IMR-90 (cell line): ENCODE measurements around the gene MAPKAP1. TPM values are rescaled to one million over a fixed set of nuclear protein-coding genes. Genes with fewer than 3 reads are reported as not detected.

Experiments
- ATAC-seq: fragments of 200-7000 bp; cut with Tn5 transposase; 2 replicates; pipeline ENCODE4 v1.9.1; 2020; ENCODE audit warnings: low read depth, mild to moderate bottlenecking, moderate library complexity
- BruUV-seq: library from RNA; stranded (reverse); fragments of 400-500 nt; replicated peaks from 2 replicates; lab custom pipeline; 2021; lab: Mats Ljungman, UMichigan
- CTCF ChIA-PET: fragments of 300-600 bp; formaldehyde crosslinking; extraction: SDS; loops from one replicate; lab custom pipeline; 2021; ENCODE audit warnings: antibody characterized with exemption; lab: Yijun Ruan, JAX
- POLR2A ChIA-PET: fragments of 300-600 bp; sonication (Branson Sonifier 250); formaldehyde crosslinking; loops from one replicate; lab custom pipeline; 2022; ENCODE audit warnings: antibody characterized with exemption; ENCODE audit not compliant: unreplicated experiment; lab: Charles Lee
- DNase-seq: peaks from one replicate; pipeline ENCODE4 v3.0.0; 2013
- H2AFZ ChIP-seq: replicated peaks from 2 replicates; pipeline ENCODE3; 2013; ENCODE audit warnings: low read length, mild to moderate bottlenecking; ENCODE audit not compliant: poor library complexity
- H2AK5ac ChIP-seq: 2 replicates; pipeline ENCODE4 v1.6.1; 2013; ENCODE audit warnings: low read depth, low read length, inconsistent platforms
- H2AK9ac ChIP-seq: replicated peaks from 2 replicates; pipeline ENCODE3; 2013; ENCODE audit warnings: mild to moderate bottlenecking, low read depth, low read length, moderate library complexity; ENCODE audit not compliant: poor library complexity
- H2BK120ac ChIP-seq: 2 replicates; pipeline ENCODE4 v1.6.1; 2013; ENCODE audit warnings: low read depth, low read length, inconsistent platforms
- H2BK15ac ChIP-seq: 3 replicates; pipeline ENCODE4 v1.6.1; 2013; ENCODE audit warnings: low read depth, low read length, inconsistent platforms
- H2BK20ac ChIP-seq: 2 replicates; pipeline ENCODE4 v1.6.1; 2013; ENCODE audit warnings: low read depth, mild to moderate bottlenecking, inconsistent platforms, low read length, moderate library complexity
- H2BK5ac ChIP-seq: 2 replicates; pipeline ENCODE4 v1.6.1; 2013; ENCODE audit warnings: mild to moderate bottlenecking, low read depth, low read length, inconsistent platforms; ENCODE audit not compliant: poor library complexity, severe bottlenecking
- H3K14ac ChIP-seq: replicated peaks from 2 replicates; pipeline ENCODE4 v1.6.1; 2013; ENCODE audit warnings: low read depth, low read length, inconsistent platforms
- H3K18ac ChIP-seq: 2 replicates; pipeline ENCODE4 v1.6.1; 2013; ENCODE audit warnings: low read depth, low read length, control low read depth
- H3K23ac ChIP-seq: 2 replicates; pipeline ENCODE4 v1.6.1; 2013; ENCODE audit warnings: low read depth, low read length, inconsistent platforms
- H3K27ac ChIP-seq: 2 replicates; pipeline ENCODE4 v1.5.1; 2013; ENCODE audit warnings: mild to moderate bottlenecking, control low read depth, low read length; ENCODE audit not compliant: insufficient read depth
- H3K27me3 ChIP-seq: 2 replicates; pipeline ENCODE4 v1.6.1; 2013; ENCODE audit warnings: low read length; ENCODE audit not compliant: control insufficient read depth, insufficient read depth
- H3K36me3 ChIP-seq: 2 replicates; pipeline ENCODE4 v1.6.1; 2013; ENCODE audit warnings: low read length, mixed read lengths; ENCODE audit not compliant: control insufficient read depth, insufficient read depth
- H3K4ac ChIP-seq: 2 replicates; pipeline ENCODE4 v1.6.1; 2013; ENCODE audit warnings: low read depth, low read length, inconsistent platforms
- H3K4me1 ChIP-seq: 2 replicates; pipeline ENCODE4 v1.6.1; 2013; ENCODE audit warnings: low read length, mixed read lengths; ENCODE audit not compliant: control insufficient read depth, insufficient read depth
- H3K4me2 ChIP-seq: 2 replicates; pipeline ENCODE4 v1.6.1; 2013; ENCODE audit warnings: low read depth, mild to moderate bottlenecking, control low read depth, low read length, moderate library complexity
- H3K4me3 ChIP-seq: 2 replicates; pipeline ENCODE4 v1.5.1; 2013; ENCODE audit warnings: low read depth, mild to moderate bottlenecking, control low read depth, low read length, moderate library complexity; ENCODE audit not compliant: insufficient read depth
- H3K56ac ChIP-seq: 2 replicates; pipeline ENCODE4 v1.6.1; 2013; ENCODE audit warnings: low read length, inconsistent platforms; ENCODE audit not compliant: insufficient read depth; ENCODE audit errors: extremely low read depth
- H3K79me1 ChIP-seq, 2 experiments: 2 replicates each; pipeline ENCODE4 v1.6.1; 2013; ENCODE audit warnings: low read length in 2 of 2, inconsistent platforms in 1 of 2, low read depth in 1 of 2
- H3K9ac ChIP-seq: 2 replicates; pipeline ENCODE4 v1.6.1; 2013; ENCODE audit warnings: low read depth, low read length, control low read depth
- H3K9me1 ChIP-seq: 2 replicates; pipeline ENCODE4 v1.6.1; 2013; ENCODE audit warnings: low read length, inconsistent platforms; ENCODE audit not compliant: insufficient read depth
- H3K9me3 ChIP-seq: 2 replicates; pipeline ENCODE4 v1.6.1; 2013; ENCODE audit warnings: low read length; ENCODE audit not compliant: control insufficient read depth, insufficient read depth
- H4K20me1 ChIP-seq: 2 replicates; pipeline ENCODE4 v1.6.1; 2013; ENCODE audit warnings: low read length, inconsistent platforms; ENCODE audit not compliant: insufficient read depth
- H4K5ac ChIP-seq: 2 replicates; pipeline ENCODE4 v1.6.1; 2013; ENCODE audit warnings: mild to moderate bottlenecking, low read depth, low read length, control low read depth
- H4K8ac ChIP-seq, 2 experiments: 2 replicates each; pipeline ENCODE4 v1.6.1; 2013; ENCODE audit warnings: low read depth in 2 of 2, low read length in 2 of 2, control low read depth in 1 of 2, inconsistent platforms in 1 of 2
- H4K91ac ChIP-seq: 2 replicates; pipeline ENCODE4 v1.6.1; 2013; ENCODE audit warnings: low read depth, low read length, inconsistent platforms; ENCODE audit not compliant: insufficient read depth
- CTCF ChIP-seq: conservative IDR thresholded peaks from 2 replicates; pipeline ENCODE4 v1.5.1; 2012; ENCODE audit warnings: mild to moderate bottlenecking, low read depth, low read length, improper control_type of control experiment
- MAZ ChIP-seq: IDR thresholded peaks from 2 replicates; pipeline ENCODE4 v1.6.1; 2012; ENCODE audit warnings: low read depth, mild to moderate bottlenecking, low read length, improper control_type of control experiment, moderate library complexity, borderline replicate concordance
- MXI1 ChIP-seq: IDR thresholded peaks from 2 replicates; pipeline ENCODE4 v1.6.1; 2012; ENCODE audit warnings: low read depth, mild to moderate bottlenecking, low read length, moderate library complexity, borderline replicate concordance
- NFE2L2 ChIP-seq: fragments of 150-350 bp; IDR thresholded peaks from 2 replicates; pipeline ENCODE4 v1.6.1; 2016; ENCODE audit warnings: low read depth, mild to moderate bottlenecking, low read length
- POLR2A ChIP-seq: IDR thresholded peaks from 2 replicates; pipeline ENCODE4 v1.6.1; 2012; ENCODE audit warnings: mild to moderate bottlenecking, low read depth, low read length
- RAD21 ChIP-seq: IDR thresholded peaks from 2 replicates; pipeline ENCODE4 v1.6.1; 2012; ENCODE audit warnings: low read length, improper control_type of control experiment
- whole genome bisulfite sequencing, 2 experiments: methylation state at CpG; one replicate each; pipeline versions ENCODE4 v1.1.5 to v1.1.7; 2013; ENCODE audit warnings: missing lambda C conversion rate in 2 of 2; ENCODE audit not compliant: insufficient read length in 1 of 2; ENCODE audit errors: extremely low coverage in 2 of 2; 5-methylcytosine and 5-hydroxymethylcytosine counted together
- dilution Hi-C: fragments of 300-500 bp; cut with HindIII; formaldehyde crosslinking; loops from one replicate; pipeline ENCODE4 v1.14.3; 2018; ENCODE audit warnings: low sequenced_read_pairs; ENCODE audit not compliant: unreplicated experiment
- in situ Hi-C: fragments of 300-500 bp; cut with MboI; formaldehyde crosslinking; loops from 3 replicates; pipeline ENCODE4 v1.14.3; 2019; ENCODE audit warnings: low sequenced_read_pairs, inconsistent platforms, mixed read lengths
- intact Hi-C: fragments of 100-400 bp; cut with micrococcal nuclease; formaldehyde crosslinking; loops from 2 replicates; pipeline ENCODE4 v1.10.0; 2022
- polyA plus RNA-seq, 3 experiments: library from polyadenylated mRNA; depleted of rRNA; stranded (reverse); fragments of >200 nt; gene quantifications; 2 replicates each; pipeline ENCODE4 v1.2.3, GENCODE V29; 2012; ENCODE audit warnings: low replicate concordance in 1 of 3
- total RNA-seq: library from RNA; depleted of rRNA; stranded (reverse); fragments of >200 nt; gene quantifications from 2 replicates; pipeline ENCODE4 v1.2.3, GENCODE V29; 2012
- TF ChIP-seq, protein P1 (sequence below): fragments of 150-350 bp; IDR thresholded peaks from 2 replicates; pipeline ENCODE4 v1.6.1; 2017; ENCODE audit warnings: mild to moderate bottlenecking, antibody characterized with exemption, low read length, low read depth
- TF ChIP-seq, protein P2 (sequence below): fragments of 150-350 bp; IDR thresholded peaks from 2 replicates; pipeline ENCODE4 v1.6.1; 2016; ENCODE audit warnings: low read depth, mild to moderate bottlenecking, low read length, moderate library complexity, borderline replicate concordance

Gene MAPKAP1
- total and polyA plus RNA-seq, 2 of the 4 experiments (the other 2 are of a cell fraction), result 87.2 to 158 TPM

DNA sequence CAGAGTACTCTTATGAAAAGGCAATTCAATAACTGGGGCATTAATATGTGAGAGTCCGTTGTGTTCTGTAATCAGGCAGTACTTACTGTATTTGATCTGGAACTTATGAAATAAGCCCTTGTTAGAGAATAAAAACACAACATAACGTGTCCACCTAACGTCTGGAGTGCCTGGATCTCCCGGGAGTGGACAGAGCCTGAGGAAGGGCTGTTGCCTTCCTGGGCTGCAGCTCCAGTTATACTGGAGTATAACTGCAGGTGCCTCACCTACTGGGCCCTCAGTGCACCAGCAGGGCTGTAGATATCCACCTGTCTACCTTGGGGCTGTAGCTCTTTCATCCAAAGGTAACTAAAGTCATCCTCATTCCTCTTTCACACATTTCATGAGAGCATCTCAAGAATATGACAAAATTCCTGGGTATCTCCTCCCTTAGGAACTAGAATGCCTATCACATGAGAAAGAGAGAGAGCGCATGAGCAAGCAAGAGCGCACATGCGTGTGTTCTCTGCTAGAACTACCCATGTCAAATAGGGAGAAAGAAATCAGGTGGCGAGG lies 245.3 kb downstream of the MAPKAP1 start (continued):
- TF ChIP-seq, protein P1, sequence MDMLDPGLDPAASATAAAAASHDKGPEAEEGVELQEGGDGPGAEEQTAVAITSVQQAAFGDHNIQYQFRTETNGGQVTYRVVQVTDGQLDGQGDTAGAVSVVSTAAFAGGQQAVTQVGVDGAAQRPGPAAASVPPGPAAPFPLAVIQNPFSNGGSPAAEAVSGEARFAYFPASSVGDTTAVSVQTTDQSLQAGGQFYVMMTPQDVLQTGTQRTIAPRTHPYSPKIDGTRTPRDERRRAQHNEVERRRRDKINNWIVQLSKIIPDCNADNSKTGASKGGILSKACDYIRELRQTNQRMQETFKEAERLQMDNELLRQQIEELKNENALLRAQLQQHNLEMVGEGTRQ, result no peak

DNA sequence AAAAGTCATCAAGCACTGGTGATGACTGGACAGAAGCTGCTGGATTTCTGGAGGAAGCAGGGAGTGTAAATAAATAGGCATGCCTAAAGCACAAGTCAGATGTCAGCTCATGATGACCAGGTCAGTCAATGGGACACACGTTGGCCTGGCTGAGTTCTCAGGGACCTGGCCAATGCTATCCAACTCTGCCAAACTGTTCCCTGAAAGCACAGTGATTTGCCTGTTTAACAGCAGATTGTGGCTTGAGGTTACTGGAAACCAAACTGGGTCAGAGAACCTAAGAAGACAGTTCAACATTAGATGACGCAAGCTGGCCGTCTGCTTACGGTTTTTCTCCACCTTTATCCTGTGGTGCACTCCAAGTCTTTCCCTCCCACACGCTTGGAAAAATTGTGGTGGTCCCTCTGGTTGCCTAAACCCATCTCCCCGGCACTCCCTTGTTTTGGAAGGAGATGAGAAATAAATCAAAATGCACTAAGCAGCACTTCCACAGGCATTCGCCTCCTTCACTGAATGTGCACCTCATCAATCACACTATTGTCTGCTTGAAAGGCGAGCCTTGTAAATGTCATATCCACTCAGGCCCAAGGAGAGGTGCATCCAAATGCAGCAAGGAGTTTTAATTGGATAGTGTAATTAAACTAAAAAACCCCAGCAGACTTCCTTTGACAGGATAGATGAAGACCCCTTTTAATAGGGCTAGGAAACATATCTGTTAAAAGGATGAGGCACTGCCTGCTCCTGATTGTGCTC lies 245.9 kb downstream of the MAPKAP1 start:
- Histone ChIP-seq H2BK20ac (peak overlapping the region; percentile 78), H3K23ac (peak overlapping the region; percentile 20; the same call in 1 of the 2 replicates), H3K79me1 (peaks cover 3 to 27% of the 10 kb centered on the region in 2 experiments; a peak in 2 of 4 replicates), H2AFZ (peak overlapping the region; percentile 56), H4K91ac (peak overlapping the region; percentile 45), H2BK5ac (peak overlapping the region; percentile 99), H3K4ac (peak overlapping the region; percentile 67), H3K18ac (peak overlapping the region; percentile 38; the same call in 1 of the 2 replicates), H4K20me1 (peaks cover 19% of the 10 kb centered on the region), H2AK5ac (peak overlapping the region; percentile 65), H3K4me2 (peak overlapping the region; percentile 64; the same call in 1 of the 2 replicates), H4K5ac (peak overlapping the region; percentile 5; the same call in 1 of the 2 replicates), H3K27ac (peak overlapping the region; percentile 21), H3K4me3 (no peak overlapping the region), H2BK120ac (peak overlapping the region; percentile 64), H3K36me3 (peaks cover 2% of the 10 kb centered on the region; the same call in 1 of the 2 replicates), H3K9me3 (peaks cover 6% of the 10 kb centered on the region), H3K27me3 (no peaks in the 10 kb centered on the region), H3K9ac (no peak overlapping the region), H3K4me1 (peaks cover 15% of the 10 kb centered on the region), H3K14ac (peak overlapping the region; percentile 64), H3K9me1 (peaks cover 26% of the 10 kb centered on the region), H4K8ac (peak overlapping the region in 1 of 2 experiments; percentile 63; a peak in 1 of 4 replicates), H3K56ac (no peak overlapping the region), H2AK9ac (peak overlapping the region; percentile 39), H2BK15ac (peak overlapping the region; percentile 51; the same call in 1 of the 3 replicates)
- intact Hi-C loops (loop anchor here (5.0 kb wide), 1 partner anchor 86 kb away; no protein-coding TSS in a partner anchor), dilution Hi-C loops (no loop called here), in situ Hi-C loops (no loop called here)
- ATAC-seq (peak; percentile 89), DNase-seq (peak; percentile 93)
- CTCF ChIA-PET, result no interaction called here
- BruUV-seq, result no TSS peak
- no CpG with 5 or more reads among the region's 8 CpGs for WGBS, 2 experiments
- POLR2A ChIA-PET, result no interaction called here
- TF ChIP-seq MAZ (no peak), POLR2A (no peak), CTCF (no peak), NFE2L2 (peak; percentile 80), RAD21 (no peak), MXI1 (peak; percentile 25; the same call in 1 of the 2 replicates)
- TF ChIP-seq, protein P1, result no peak
- TF ChIP-seq, protein P2, sequence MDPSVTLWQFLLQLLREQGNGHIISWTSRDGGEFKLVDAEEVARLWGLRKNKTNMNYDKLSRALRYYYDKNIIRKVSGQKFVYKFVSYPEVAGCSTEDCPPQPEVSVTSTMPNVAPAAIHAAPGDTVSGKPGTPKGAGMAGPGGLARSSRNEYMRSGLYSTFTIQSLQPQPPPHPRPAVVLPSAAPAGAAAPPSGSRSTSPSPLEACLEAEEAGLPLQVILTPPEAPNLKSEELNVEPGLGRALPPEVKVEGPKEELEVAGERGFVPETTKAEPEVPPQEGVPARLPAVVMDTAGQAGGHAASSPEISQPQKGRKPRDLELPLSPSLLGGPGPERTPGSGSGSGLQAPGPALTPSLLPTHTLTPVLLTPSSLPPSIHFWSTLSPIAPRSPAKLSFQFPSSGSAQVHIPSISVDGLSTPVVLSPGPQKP, result no peak
